Naive B cell (primary cell): Measurements from ENCODE around the gene NPTX2. TPM values are rescaled to one million over a fixed set of nuclear protein-coding genes. Genes with fewer than 3 reads are reported as not detected.
A peak's percentile ranks its signal among the peaks of the same experiment; 100 is the strongest.

ENCODE experiments used
- ATAC-seq, 2 donors: fragments of 150-1000 bp; cut with Tn5 transposase; 2 replicates each; pipeline ENCODE4 v1.10.0; 2021; ENCODE audit warnings: low read depth in 2 of 2, mild to moderate bottlenecking in 2 of 2, moderate library complexity in 2 of 2
- DNase-seq: peaks from one replicate; pipeline ENCODE4 v3.0.0; 2022
- H3K27ac Mint-ChIP-seq, 6 donors: one replicate each; pipeline ENCODE4 v1.8.0; 2020 to 2022; ENCODE audit warnings: mild to moderate bottlenecking in 6 of 6, mixed read lengths in 6 of 6, moderate library complexity in 5 of 6, inconsistent platforms in 2 of 6
- H3K27me3 Mint-ChIP-seq, 3 donors: one replicate each; pipeline ENCODE4 v1.8.0; 2021 to 2022; ENCODE audit warnings: mixed read lengths in 3 of 3, mild to moderate bottlenecking in 1 of 3
- H3K36me3 Mint-ChIP-seq, 2 donors: one replicate each; pipeline ENCODE4 v1.8.0; 2020 to 2022; ENCODE audit warnings: mixed read lengths in 2 of 2, inconsistent platforms in 1 of 2, mild to moderate bottlenecking in 1 of 2
- H3K4me1 Mint-ChIP-seq, 3 donors: one replicate each; pipeline ENCODE4 v1.8.0; 2020 to 2022; ENCODE audit warnings: mixed read lengths in 3 of 3, inconsistent platforms in 1 of 3, mild to moderate bottlenecking in 1 of 3, moderate library complexity in 1 of 3
- H3K4me3 Mint-ChIP-seq, 8 donors: one replicate each; pipeline ENCODE4 v1.8.0; 2020 to 2022; ENCODE audit warnings: mild to moderate bottlenecking in 8 of 8, mixed read lengths in 8 of 8, moderate library complexity in 8 of 8, inconsistent platforms in 2 of 8
- H3K9me3 Mint-ChIP-seq, 7 donors: one replicate each; pipeline ENCODE4 v1.8.0; 2020 to 2022; ENCODE audit warnings: mixed read lengths in 7 of 7, mild to moderate bottlenecking in 5 of 7, inconsistent platforms in 2 of 7, moderate library complexity in 1 of 7
- polyA plus RNA-seq, 6 donors: library from polyadenylated mRNA; unstranded; fragments of 300-500 nt; fragmentation: Illumina TruSeq; gene quantifications; one replicate each; pipeline ENCODE4 v1.2.3, GENCODE V29; 2021; ENCODE audit warnings: low read depth in 6 of 6

Gene NPTX2
- polyA plus RNA-seq, 6 donors from 2014 or later: not detected

DNA sequence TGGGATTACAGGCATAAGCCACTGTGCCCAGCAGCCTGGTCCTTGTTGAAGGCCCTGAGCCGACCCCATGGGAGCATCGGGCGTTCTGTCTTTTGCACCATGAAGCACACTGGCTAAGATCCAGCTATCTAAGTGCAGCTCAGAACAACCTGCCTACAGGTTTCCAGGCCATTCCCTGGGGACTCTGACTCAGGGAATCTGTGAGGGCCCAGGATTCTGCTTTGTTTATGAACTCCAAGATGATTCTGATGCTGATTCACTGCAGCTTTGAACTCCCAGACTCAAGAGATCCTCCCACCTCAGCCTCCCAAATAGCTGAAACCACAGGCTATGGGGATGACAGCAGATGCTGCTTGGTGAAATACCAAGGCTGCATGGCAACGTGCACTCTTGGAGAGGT is 30.2 kb downstream of the NPTX2 start:
- peaks cover under 1 to 10% (median 8%) of the 10 kb centered on the region in 3 donors for H3K4me1 Mint-ChIP-seq
- no peak overlapping the region for H3K4me3 Mint-ChIP-seq
- DNase-seq (no peak), ATAC-seq (no peak)
- peaks cover 3 to 26% (median 8%) of the 10 kb centered on the region in 7 donors for H3K9me3 Mint-ChIP-seq
- H3K36me3 Mint-ChIP-seq: no peaks in the 10 kb centered on the region
- H3K27me3 Mint-ChIP-seq: peaks cover 8 to 32% (median 25%) of the 10 kb centered on the region in 3 donors
- H3K27ac Mint-ChIP-seq: no peak overlapping the region

DNA sequence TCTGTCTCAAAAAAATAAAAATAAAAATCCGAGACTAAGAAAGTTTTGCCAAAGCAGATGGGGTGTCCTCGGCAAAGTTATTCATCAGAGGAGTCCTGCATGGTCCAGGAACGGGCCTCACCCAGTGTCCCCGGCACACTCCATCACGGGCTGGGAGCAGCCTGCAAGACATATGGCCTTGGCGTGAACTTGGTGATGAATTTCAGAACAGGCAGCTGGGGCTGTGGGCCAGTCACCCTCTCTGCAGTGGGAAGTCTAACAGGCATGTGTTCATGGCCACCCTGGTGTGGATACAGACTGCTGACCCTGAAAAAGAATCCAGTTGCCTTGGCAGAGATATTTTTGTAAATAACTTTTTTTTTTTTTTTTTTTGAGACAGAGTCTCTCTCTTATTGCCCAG is 34.7 kb downstream of the NPTX2 start:
- no peak overlapping the region for H3K27ac Mint-ChIP-seq
- H3K27me3 Mint-ChIP-seq: peaks cover 8 to 27% (median 21%) of the 10 kb centered on the region in 3 donors
- no peaks in the 10 kb centered on the region for H3K4me1 Mint-ChIP-seq
- DNase-seq (no peak), ATAC-seq (no peak)
- H3K4me3 Mint-ChIP-seq: no peak overlapping the region
- H3K36me3 Mint-ChIP-seq: no peaks in the 10 kb centered on the region
- peaks cover 3 to 32% (median 10%) of the 10 kb centered on the region in 7 donors for H3K9me3 Mint-ChIP-seq

DNA sequence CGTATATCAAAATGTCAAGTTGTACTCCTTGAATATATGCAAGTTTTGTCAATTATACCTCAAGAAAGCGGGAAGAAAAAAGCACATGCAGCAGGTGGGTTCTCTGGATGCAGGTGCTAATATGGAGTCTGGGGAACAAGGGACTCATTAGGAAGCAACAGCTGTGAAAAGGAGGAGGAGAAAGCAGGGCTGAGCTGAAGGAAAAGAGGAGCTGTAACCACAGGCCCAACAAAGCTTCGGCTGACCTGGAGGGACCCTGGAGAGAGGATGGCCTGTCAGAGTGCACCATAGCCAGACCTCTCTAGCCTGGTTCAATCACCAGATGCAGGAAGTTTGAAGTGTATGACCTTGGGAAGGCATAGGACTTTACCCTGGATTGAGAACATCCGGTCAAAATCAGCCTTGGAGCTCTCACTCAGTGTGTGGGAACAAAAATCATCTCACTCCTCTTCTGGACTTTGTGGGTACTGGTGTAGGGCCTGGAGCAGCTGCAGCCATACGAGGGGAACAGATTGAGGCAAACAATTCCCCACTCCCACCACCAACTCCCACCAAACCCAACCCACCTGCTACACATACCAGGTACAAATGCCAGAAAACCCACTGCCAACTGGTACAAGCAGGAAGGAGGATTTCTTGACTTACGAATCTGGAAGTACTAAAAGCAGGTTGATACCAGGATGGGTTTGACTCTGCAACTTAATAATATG is 36.7 kb downstream of the NPTX2 start:
- Mint-ChIP-seq H3K27me3 (peaks cover 8 to 21% (median 17%) of the 10 kb centered on the region in 3 donors), H3K27ac (no peak overlapping the region), H3K4me3 (no peak overlapping the region), H3K4me1 (no peaks in the 10 kb centered on the region), H3K36me3 (no peaks in the 10 kb centered on the region), H3K9me3 (peaks cover 3 to 27% (median 10%) of the 10 kb centered on the region in 7 donors)
- DNase-seq (no peak), ATAC-seq (no peak)

DNA sequence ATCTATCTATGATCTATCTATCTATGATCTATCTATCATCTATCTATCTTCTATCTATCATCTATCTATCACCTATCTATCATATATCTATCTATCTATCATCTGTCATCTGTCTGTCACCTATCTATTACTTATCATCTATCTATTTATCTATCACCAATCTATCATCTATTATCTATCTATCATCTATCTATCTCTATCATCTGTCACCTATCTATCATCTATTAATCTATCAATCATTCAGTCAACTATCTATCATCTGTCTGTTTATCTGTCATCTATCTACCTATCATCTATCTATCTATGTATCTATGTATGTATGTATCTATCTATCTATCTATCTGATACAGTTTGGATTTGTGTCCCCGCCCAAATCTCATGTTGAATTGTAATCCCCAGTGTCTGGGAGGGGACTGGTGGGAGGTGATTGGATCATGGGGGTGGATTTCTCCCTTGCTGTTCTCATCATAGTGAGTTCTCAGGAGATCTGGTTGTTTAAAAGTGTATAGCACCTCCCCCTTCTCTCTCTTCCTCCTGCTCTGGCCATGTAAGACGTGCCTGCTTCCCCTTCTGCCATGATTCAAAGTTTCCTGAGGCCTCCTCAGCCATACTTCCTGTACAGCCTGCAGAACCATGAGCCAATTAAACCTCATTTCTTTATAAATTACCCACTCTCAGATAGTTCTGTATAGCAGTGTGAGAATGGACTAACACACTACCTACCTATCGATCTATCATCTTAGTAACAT is 37.6 kb downstream of the NPTX2 start:
- no peak for ATAC-seq
- DNase-seq: no peak
- no peaks in the 10 kb centered on the region for H3K4me1 Mint-ChIP-seq
- no peak overlapping the region for H3K4me3 Mint-ChIP-seq
- H3K27ac Mint-ChIP-seq: no peak overlapping the region
- H3K36me3 Mint-ChIP-seq: no peaks in the 10 kb centered on the region
- H3K27me3 Mint-ChIP-seq: peaks cover under 1 to 15% (median 11%) of the 10 kb centered on the region in 3 donors
- H3K9me3 Mint-ChIP-seq: peaks cover 0 to 18% (median 5%) of the 10 kb centered on the region in 7 donors

- H3K27ac Mint-ChIP-seq: no peak overlapping the region
- ATAC-seq (no peak), DNase-seq (no peak)
- no peak overlapping the region for H3K4me3 Mint-ChIP-seq
- peaks cover 0 to 11% (median 2%) of the 10 kb centered on the region in 7 donors for H3K9me3 Mint-ChIP-seq
- peaks cover 0 to 10% (median 4%) of the 10 kb centered on the region in 3 donors for H3K27me3 Mint-ChIP-seq
- no peaks in the 10 kb centered on the region for H3K36me3 Mint-ChIP-seq
- H3K4me1 Mint-ChIP-seq: no peaks in the 10 kb centered on the region
These were observed 38.5 kb downstream of the NPTX2 start for GRCh38 chr7:98655611-98656010.

DNA sequence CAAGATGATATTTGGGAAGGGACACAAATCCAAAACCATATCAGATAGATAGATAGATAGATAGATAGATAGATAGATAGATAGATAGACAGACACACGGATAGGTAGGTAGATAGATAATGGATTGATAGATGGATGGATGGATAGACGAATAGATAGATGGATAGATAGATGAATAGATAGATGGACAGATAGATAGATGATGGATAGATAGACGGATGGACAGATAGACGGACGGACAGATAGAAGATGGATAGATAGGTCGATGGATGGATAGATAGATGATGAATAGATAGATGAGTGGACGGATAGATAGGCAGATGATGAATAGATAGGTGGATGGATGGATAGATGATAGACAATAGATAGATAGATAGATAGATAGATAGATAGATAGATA is 39.8 kb downstream of the NPTX2 start:
- H3K4me1 Mint-ChIP-seq: no peaks in the 10 kb centered on the region

DNA sequence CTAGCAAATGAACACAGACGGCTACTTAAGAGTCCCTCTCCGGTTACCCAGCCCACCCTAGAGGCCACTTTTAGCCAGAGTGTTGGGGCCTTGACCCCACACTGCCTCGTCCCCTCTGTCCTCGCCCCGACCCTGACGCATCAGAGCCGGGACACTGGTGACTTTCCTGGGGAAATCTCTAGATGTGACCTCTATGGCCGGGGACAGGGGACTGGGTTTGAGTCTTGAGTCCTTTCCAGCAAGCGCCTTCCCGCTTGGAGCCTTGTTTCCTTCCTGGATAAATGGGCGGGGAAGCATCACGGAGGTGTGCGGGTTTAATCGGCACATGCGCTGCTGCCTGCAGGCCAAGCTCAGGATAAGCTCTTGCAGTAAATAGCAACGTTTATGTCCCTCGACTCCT is 40.7 kb downstream of the NPTX2 start:
- peaks cover 0 to 4% (median 0%) of the 10 kb centered on the region in 3 donors for H3K27me3 Mint-ChIP-seq
- no peak overlapping the region for H3K4me3 Mint-ChIP-seq
- no peaks in the 10 kb centered on the region for H3K4me1 Mint-ChIP-seq
- H3K36me3 Mint-ChIP-seq: no peaks in the 10 kb centered on the region
- DNase-seq: no peak
- no peak overlapping the region for H3K27ac Mint-ChIP-seq
- H3K9me3 Mint-ChIP-seq: peaks cover 0 to 6% (median 2%) of the 10 kb centered on the region in 7 donors
- no peak for ATAC-seq

More for the DNA sequence above, 39.8 kb downstream of the NPTX2 start:
- ATAC-seq (no peak), DNase-seq (no peak)
- Mint-ChIP-seq H3K27ac (no peak overlapping the region), H3K36me3 (no peaks in the 10 kb centered on the region), H3K27me3 (peaks cover 0 to 4% (median 0%) of the 10 kb centered on the region in 3 donors), H3K4me3 (no peak overlapping the region), H3K9me3 (peaks cover 0 to 6% (median 2%) of the 10 kb centered on the region in 7 donors)

GRCh38 chr7:98659756-98660155 is 42.7 kb downstream of the NPTX2 start:
- Mint-ChIP-seq H3K4me3 (no peak overlapping the region), H3K27me3 (peaks cover 0 to 4% (median under 1%) of the 10 kb centered on the region in 3 donors), H3K4me1 (no peaks in the 10 kb centered on the region), H3K9me3 (peaks cover 4 to 14% (median 5%) of the 10 kb centered on the region in 7 donors), H3K27ac (no peak overlapping the region), H3K36me3 (peaks cover 0 to 9% of the 10 kb centered on the region in 2 donors)
- DNase-seq (no peak), ATAC-seq (no peak)

GRCh38 chr7:98661607-98662006 is 44.5 kb downstream of the NPTX2 start:
- no peaks in the 10 kb centered on the region for H3K4me1 Mint-ChIP-seq
- peaks cover 0 to 10% (median 4%) of the 10 kb centered on the region in 3 donors for H3K27me3 Mint-ChIP-seq
- no peak for DNase-seq
- H3K4me3 Mint-ChIP-seq: no peak overlapping the region
- peaks cover 0 to 9% of the 10 kb centered on the region in 2 donors for H3K36me3 Mint-ChIP-seq
- H3K9me3 Mint-ChIP-seq: peaks cover 4 to 21% (median 6%) of the 10 kb centered on the region in 7 donors
- no peak for ATAC-seq
- no peak overlapping the region for H3K27ac Mint-ChIP-seq

DNA sequence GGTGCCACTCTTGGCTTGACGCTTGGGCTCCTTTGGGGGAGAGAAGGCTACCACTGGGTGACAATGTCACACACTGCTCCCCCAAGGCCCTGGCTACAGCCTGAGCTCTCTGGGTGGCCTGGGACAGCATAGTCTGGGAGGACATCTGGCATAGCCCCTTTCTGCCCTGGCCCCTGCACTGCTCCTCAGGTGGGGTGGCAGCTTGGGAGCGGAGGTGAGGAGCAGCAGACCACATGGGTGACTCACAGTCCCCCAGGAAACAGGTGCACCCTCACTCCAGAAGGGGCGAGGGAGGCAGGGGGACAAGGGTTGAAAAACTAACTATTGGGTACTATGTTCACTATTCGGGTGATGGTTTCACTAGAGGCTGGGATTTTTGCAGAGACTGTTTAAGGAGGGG is 45.2 kb downstream of the NPTX2 start:
- H3K36me3 Mint-ChIP-seq: peaks cover 0 to 9% of the 10 kb centered on the region in 2 donors
- peaks cover 0 to 10% (median 4%) of the 10 kb centered on the region in 3 donors for H3K27me3 Mint-ChIP-seq
- no peak overlapping the region for H3K4me3 Mint-ChIP-seq
- H3K9me3 Mint-ChIP-seq: peaks cover 4 to 21% (median 6%) of the 10 kb centered on the region in 7 donors
- no peak for ATAC-seq
- no peaks in the 10 kb centered on the region for H3K4me1 Mint-ChIP-seq
- no peak for DNase-seq
- no peak overlapping the region for H3K27ac Mint-ChIP-seq

- Mint-ChIP-seq H3K4me3 (no peak overlapping the region), H3K27me3 (peaks cover 0 to 10% (median 0%) of the 10 kb centered on the region in 3 donors), H3K36me3 (peaks cover 0 to 9% of the 10 kb centered on the region in 2 donors), H3K9me3 (peaks cover 3 to 21% (median 7%) of the 10 kb centered on the region in 7 donors), H3K27ac (no peak overlapping the region), H3K4me1 (no peaks in the 10 kb centered on the region)
- ATAC-seq: no peak
- DNase-seq: no peak
These were observed 47.8 kb downstream of the NPTX2 start for GRCh38 chr7:98664882-98665281.

DNA sequence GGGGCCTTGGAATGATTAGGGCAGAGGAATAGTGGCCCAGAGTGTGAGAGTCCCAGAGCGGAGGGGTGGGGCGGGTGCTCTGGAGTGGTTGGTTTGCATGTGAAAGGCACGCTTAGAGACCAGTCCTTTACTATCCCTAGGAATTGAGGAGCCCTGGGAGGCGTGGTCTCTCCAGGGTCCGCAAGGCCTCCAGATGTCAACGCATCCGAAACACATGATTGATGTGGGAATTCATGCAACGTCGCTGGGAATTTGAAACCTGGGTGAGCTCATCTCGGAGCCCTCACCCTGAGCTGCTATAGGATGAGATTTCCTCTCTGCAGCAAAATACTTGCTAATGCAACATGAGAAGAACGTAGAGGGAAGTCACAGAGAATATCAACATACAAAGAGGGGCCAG is 51.2 kb downstream of the NPTX2 start:
- Mint-ChIP-seq H3K27ac (no peak overlapping the region), H3K27me3 (peaks cover 0 to 10% (median 0%) of the 10 kb centered on the region in 3 donors), H3K4me1 (no peaks in the 10 kb centered on the region), H3K4me3 (peak overlapping the region in 1 of 8 donors; percentile 22), H3K36me3 (peaks cover 0 to 9% of the 10 kb centered on the region in 2 donors), H3K9me3 (peaks cover 2 to 36% (median 6%) of the 10 kb centered on the region in 7 donors)
- no peak for DNase-seq
- ATAC-seq: no peak

GRCh38 chr7:98669329-98670000 is 52.4 kb downstream of the NPTX2 start:
- Mint-ChIP-seq H3K27me3 (peaks cover 0 to 10% (median 1%) of the 10 kb centered on the region in 3 donors), H3K27ac (no peak overlapping the region)
- no peak for ATAC-seq

More at GRCh38 chr7:98669329-98670000, 52.4 kb downstream of the NPTX2 start:
- peaks cover 0 to 32% (median 9%) of the 10 kb centered on the region in 7 donors for H3K9me3 Mint-ChIP-seq
- no peak for DNase-seq
- no peaks in the 10 kb centered on the region for H3K4me1 Mint-ChIP-seq
- H3K4me3 Mint-ChIP-seq: no peak overlapping the region
- H3K36me3 Mint-ChIP-seq: peaks cover 0 to under 1% of the 10 kb centered on the region in 2 donors
